VCaP (cell line): ENCODE data around the gene FAIM.

Experiments
- H3K27ac ChIP-seq: fragments of 450-650 bp; 2 replicates; pipeline ENCODE4 v1.5.1; 2017
- TF ChIP-seq, protein P1 (sequence below): fragments of 450-650 bp; conservative IDR thresholded peaks from 2 replicates; pipeline ENCODE4 v1.5.1; 2017; ENCODE audit warnings: mild to moderate bottlenecking, moderate library complexity

FAIM gene

DNA sequence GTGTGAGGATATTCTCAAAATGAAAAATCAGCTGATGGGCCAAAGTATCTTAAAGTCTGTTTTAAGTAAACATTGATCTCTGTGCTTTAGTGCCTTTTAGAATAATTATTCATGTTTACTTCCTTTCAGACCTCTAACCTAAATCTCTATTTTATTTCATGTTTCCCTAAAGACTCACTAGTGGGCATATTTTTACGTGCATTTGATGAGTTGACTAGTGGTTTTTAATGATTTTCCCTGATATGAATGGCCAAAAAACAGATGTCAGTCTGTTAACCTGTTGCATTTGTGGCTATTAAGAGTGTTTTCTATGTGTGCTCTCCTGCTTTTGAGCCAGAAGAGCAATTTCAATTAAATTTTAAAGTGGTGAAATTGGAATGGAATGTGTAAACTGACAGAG lies 6.9 kb downstream of the FAIM start:
- no peak overlapping the region for H3K27ac ChIP-seq
- TF ChIP-seq, protein P1, sequence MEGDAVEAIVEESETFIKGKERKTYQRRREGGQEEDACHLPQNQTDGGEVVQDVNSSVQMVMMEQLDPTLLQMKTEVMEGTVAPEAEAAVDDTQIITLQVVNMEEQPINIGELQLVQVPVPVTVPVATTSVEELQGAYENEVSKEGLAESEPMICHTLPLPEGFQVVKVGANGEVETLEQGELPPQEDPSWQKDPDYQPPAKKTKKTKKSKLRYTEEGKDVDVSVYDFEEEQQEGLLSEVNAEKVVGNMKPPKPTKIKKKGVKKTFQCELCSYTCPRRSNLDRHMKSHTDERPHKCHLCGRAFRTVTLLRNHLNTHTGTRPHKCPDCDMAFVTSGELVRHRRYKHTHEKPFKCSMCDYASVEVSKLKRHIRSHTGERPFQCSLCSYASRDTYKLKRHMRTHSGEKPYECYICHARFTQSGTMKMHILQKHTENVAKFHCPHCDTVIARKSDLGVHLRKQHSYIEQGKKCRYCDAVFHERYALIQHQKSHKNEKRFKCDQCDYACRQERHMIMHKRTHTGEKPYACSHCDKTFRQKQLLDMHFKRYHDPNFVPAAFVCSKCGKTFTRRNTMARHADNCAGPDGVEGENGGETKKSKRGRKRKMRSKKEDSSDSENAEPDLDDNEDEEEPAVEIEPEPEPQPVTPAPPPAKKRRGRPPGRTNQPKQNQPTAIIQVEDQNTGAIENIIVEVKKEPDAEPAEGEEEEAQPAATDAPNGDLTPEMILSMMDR = no peak

DNA sequence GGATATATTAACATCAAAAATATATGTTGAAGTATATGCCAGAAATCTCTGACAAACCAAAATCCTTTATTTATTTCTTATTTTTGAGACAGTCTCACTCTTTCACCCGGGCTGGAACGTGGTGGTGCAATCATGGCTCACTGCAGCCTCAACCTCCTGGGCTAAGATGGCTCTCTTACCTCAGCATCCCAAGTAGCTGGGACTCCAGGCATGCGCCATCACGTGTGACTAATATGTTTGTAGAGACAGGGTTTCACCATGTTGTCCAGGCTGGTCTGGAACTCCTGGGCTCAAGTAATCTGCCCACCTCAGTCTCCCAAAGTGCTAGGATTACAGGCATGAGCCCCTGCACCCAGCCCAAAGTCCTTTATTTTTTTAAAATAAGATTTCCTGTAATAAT lies 11.9 kb downstream of the FAIM start:
- TF ChIP-seq, protein P1 = no peak
- H3K27ac ChIP-seq = no peak overlapping the region

DNA sequence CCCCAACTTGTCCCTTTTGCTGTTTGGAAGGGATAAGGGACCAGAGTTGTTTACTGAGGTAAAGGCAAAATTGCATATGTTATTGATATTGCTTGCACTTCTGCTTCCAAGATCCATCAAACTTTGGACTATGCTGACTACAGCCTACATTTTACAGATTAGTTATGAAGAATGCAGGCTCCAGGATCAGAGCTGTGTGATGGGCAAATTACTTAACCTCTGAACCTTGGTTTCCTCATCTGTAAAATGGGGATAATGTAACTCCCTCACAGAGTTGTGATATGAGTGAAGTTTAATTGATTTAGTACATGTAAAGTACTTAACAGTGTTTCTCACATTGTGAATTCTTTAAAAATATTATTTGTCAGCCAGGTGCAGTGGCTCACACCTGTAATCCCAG lies 15.9 kb downstream of the FAIM start:
- TF ChIP-seq, protein P1 = no peak
- H3K27ac ChIP-seq = no peak overlapping the region

DNA sequence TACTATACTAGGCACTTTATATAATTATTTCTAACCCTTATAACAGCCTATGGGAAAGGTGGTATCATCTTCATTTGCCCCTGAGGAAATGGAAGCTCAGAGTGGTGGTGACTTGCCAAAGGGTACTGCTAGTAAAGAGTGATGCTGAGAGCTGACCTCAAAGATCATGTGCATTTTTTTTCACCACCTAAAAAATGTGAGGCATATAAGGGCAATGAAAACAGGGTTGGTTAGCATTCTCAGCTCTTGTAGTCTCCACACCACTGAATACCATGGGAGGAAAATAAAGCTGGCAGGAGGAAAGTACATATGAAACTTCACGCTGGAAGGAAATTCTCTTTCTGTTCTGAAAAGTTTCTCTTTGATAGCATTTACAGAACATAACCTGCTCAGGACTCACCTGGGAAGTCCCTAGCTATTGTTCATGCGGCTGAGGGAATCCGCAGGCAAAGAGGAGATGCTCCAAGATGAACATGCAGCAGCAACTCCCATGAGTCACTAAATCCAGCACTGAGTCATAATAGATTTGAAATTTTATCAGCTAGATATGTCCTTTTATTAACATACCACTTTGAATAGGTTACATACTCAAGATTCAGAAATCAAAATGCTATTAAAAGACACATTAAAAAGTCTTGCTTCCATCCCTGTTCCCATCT lies 17.3 kb downstream of the FAIM start:
- TF ChIP-seq, protein P1 = no peak
- no peak overlapping the region for H3K27ac ChIP-seq

DNA sequence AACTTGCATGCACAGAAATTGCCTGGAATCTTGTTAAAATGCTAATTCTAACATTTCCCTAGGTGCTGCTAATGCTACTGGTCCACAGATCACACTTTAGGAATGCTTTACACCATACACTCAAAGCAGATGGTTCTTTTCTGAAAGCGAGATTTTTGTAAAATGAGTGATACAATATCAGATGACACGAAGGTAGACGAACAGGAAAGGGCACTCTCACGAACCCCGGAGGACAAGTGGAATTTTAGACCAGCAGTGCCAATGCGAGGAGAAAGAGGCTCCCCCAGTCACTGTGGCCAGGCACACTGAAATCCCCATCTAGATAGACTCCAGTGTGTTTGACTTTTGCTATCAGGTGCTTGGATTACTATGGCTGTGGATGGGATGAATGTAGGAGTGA lies 21.0 kb downstream of the FAIM start:
- TF ChIP-seq, protein P1 = no peak
- no peak overlapping the region for H3K27ac ChIP-seq

DNA sequence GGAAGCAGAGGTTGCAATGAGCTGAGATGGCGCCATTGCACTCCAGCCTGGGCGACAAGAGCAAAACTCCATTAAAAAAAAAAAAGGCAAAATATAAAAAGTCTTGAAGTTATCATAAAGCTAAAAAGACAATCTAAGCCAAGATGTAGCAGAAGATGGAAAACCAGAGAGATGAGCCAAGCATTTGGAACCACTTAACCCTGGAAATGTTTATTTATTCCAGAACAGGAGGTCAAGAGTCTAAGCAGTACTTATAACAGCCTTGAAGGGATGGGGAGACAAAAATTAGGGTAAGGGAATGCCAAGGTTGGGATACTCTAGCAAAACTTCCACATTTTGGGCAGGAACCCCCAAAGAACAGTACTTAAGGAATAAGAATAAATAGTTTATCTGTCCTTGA lies 30.1 kb downstream of the FAIM start:
- TF ChIP-seq, protein P1 = no peak
- no peak overlapping the region for H3K27ac ChIP-seq

DNA sequence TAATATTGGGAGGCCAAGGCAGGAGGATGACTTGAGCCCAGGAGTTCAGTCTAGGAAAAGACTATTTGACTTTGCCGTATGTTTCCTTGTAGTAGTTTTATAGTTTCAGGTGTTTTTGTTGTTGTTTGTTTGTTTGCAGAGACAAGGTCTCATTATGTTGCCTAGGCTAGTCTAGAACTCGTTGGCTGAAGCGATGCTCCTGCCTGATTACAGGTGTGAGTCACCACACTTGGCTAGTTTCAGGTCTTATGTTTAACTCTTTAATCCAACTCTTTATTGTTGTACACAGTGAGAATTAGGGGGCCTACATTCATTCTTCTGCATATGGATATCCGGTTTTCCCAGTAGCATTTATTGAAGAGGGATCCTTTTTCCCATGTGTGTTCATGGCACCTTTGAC lies 32.0 kb downstream of the FAIM start:
- TF ChIP-seq, protein P1 = no peak
- H3K27ac ChIP-seq = no peak overlapping the region
